Immature natural killer cell (primary cell): Measurements from ENCODE around the gene DNPEP. TPM values are rescaled to one million over a fixed set of nuclear protein-coding genes. Genes with fewer than 3 reads are reported as not detected.

Experiments used
- DNase-seq, 3 donors: peaks; one replicate each; pipeline ENCODE4 v3.0.0; 2022; ENCODE audit warnings: mixed read lengths in 1 of 3
- H3K27ac Mint-ChIP-seq, 6 donors: one replicate each; pipeline ENCODE4 v1.8.0; 2020; ENCODE audit warnings: mixed read lengths in 6 of 6, mild to moderate bottlenecking in 5 of 6, inconsistent platforms in 4 of 6, moderate library complexity in 3 of 6
- H3K27me3 Mint-ChIP-seq, 3 donors: one replicate each; pipeline ENCODE4 v1.8.0; 2020 to 2021; ENCODE audit warnings: low read depth in 3 of 3, mild to moderate bottlenecking in 3 of 3, mixed read lengths in 3 of 3, moderate library complexity in 3 of 3, inconsistent platforms in 1 of 3
- H3K36me3 Mint-ChIP-seq, 3 donors: one replicate each; pipeline ENCODE4 v1.8.0; 2020; ENCODE audit warnings: mixed read lengths in 3 of 3, inconsistent platforms in 2 of 3, mild to moderate bottlenecking in 2 of 3
- H3K4me1 Mint-ChIP-seq, 2 donors: one replicate each; pipeline ENCODE4 v1.8.0; 2020; ENCODE audit warnings: inconsistent platforms in 2 of 2, mild to moderate bottlenecking in 2 of 2, mixed read lengths in 2 of 2, moderate library complexity in 1 of 2
- H3K4me3 Mint-ChIP-seq, 5 donors: one replicate each; pipeline ENCODE4 v1.8.0; 2020; ENCODE audit warnings: mild to moderate bottlenecking in 5 of 5, mixed read lengths in 5 of 5, inconsistent platforms in 3 of 5, moderate library complexity in 3 of 5
- H3K9me3 Mint-ChIP-seq, 6 donors: one replicate each; pipeline ENCODE4 v1.8.0; 2020; ENCODE audit warnings: mild to moderate bottlenecking in 6 of 6, mixed read lengths in 6 of 6, inconsistent platforms in 4 of 6, moderate library complexity in 3 of 6
- polyA plus RNA-seq, 3 donors: library from polyadenylated mRNA; unstranded; fragments of 300-500 nt; fragmentation: Illumina TruSeq; gene quantifications; one replicate each; pipeline ENCODE4 v1.2.3, GENCODE V29; 2021

The DNPEP gene
- polyA plus RNA-seq, 3 donors from 2014 or later = 77.4 to 97.9 (median 78.9) TPM

GRCh38 chr2:219425238-219426067 is 37.7 kb upstream of the DNPEP start:
- H3K27me3 Mint-ChIP-seq = peaks cover 2 to 13% (median 10%) of the 10 kb centered on the region in 3 donors
- no peak for DNase-seq
- H3K27ac Mint-ChIP-seq = no peak overlapping the region
- H3K4me1 Mint-ChIP-seq = no peaks in the 10 kb centered on the region
- no peaks in the 10 kb centered on the region for H3K9me3 Mint-ChIP-seq
- H3K36me3 Mint-ChIP-seq = no peaks in the 10 kb centered on the region
- H3K4me3 Mint-ChIP-seq = no peak overlapping the region

- Mint-ChIP-seq H3K27ac (no peak overlapping the region), H3K4me1 (no peaks in the 10 kb centered on the region), H3K4me3 (no peak overlapping the region), H3K27me3 (peaks cover 5 to 13% (median 10%) of the 10 kb centered on the region in 3 donors), H3K9me3 (no peaks in the 10 kb centered on the region), H3K36me3 (no peaks in the 10 kb centered on the region)
- DNase-seq = no peak
These were observed 36.1 kb upstream of the DNPEP start for GRCh38 chr2:219423652-219424377.

DNA sequence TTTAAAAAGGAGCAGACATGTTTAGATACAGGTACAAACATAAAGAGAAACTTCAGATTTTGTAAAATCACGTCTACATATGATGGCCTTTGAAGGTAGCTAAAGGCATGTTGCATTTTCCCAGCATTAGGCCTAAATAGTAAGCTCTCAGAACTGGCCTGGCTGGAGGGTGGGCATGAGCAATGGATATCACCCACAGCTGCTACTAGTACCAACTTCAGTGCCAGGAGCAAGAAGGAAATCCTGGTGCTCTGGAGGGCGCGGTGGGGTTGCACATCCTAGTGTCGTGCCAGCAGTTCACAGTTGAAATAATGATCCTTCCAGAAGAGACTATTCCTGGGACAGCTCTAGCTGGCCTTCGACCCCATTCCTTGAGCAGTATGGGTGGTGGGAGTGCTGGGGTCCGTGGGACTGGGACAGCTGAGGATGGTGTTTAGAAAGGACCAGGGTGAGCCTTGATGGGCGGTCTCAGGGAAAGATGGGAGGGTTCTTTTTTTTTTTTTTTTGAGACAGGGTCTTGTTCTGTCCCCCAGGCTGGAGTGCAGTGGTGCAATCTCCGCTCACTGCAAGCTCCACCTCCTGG is 35.3 kb upstream of the DNPEP start:
- no peak for DNase-seq
- H3K4me1 Mint-ChIP-seq = no peaks in the 10 kb centered on the region
- no peaks in the 10 kb centered on the region for H3K36me3 Mint-ChIP-seq
- H3K27ac Mint-ChIP-seq = no peak overlapping the region
- no peaks in the 10 kb centered on the region for H3K9me3 Mint-ChIP-seq
- no peak overlapping the region for H3K4me3 Mint-ChIP-seq
- peaks cover 5 to 12% (median 10%) of the 10 kb centered on the region in 3 donors for H3K27me3 Mint-ChIP-seq

DNA sequence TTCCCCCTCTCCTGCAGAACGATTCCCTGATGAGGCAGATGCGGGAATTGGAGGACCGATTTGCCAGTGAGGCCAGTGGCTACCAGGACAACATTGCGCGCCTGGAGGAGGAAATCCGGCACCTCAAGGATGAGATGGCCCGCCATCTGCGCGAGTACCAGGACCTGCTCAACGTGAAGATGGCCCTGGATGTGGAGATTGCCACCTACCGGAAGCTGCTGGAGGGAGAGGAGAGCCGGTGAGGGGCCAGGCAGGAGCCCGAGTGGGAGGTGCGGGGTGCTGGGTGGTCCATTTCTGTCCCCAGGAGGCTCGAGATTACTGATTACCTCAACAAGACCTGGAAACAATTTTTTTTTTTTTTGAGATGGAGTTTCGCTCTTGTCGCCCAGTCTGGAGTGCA is 33.6 kb upstream of the DNPEP start:
- H3K4me1 Mint-ChIP-seq = no peaks in the 10 kb centered on the region
- H3K36me3 Mint-ChIP-seq = no peaks in the 10 kb centered on the region
- no peak for DNase-seq
- H3K4me3 Mint-ChIP-seq = no peak overlapping the region
- H3K27me3 Mint-ChIP-seq = peaks cover 3 to 9% (median 6%) of the 10 kb centered on the region in 3 donors
- H3K9me3 Mint-ChIP-seq = no peaks in the 10 kb centered on the region
- no peak overlapping the region for H3K27ac Mint-ChIP-seq

- no peak for DNase-seq
- Mint-ChIP-seq H3K9me3 (no peaks in the 10 kb centered on the region), H3K4me3 (no peak overlapping the region), H3K36me3 (no peaks in the 10 kb centered on the region), H3K27me3 (peaks cover 4 to 6% (median 5%) of the 10 kb centered on the region in 3 donors), H3K27ac (no peak overlapping the region), H3K4me1 (no peaks in the 10 kb centered on the region)
These were observed 33.0 kb upstream of the DNPEP start for GRCh38 chr2:219420687-219421086.

- H3K4me3 Mint-ChIP-seq = no peak overlapping the region
- no peak for DNase-seq
- H3K27ac Mint-ChIP-seq = peak overlapping the region in 1 of 6 donors; percentile 55
- no peaks in the 10 kb centered on the region for H3K9me3 Mint-ChIP-seq
- peaks cover 2 to 10% (median 6%) of the 10 kb centered on the region in 3 donors for H3K27me3 Mint-ChIP-seq
- no peaks in the 10 kb centered on the region for H3K36me3 Mint-ChIP-seq
- H3K4me1 Mint-ChIP-seq = no peaks in the 10 kb centered on the region
These were observed 31.9 kb upstream of the DNPEP start for GRCh38 chr2:219419331-219420197.

DNA sequence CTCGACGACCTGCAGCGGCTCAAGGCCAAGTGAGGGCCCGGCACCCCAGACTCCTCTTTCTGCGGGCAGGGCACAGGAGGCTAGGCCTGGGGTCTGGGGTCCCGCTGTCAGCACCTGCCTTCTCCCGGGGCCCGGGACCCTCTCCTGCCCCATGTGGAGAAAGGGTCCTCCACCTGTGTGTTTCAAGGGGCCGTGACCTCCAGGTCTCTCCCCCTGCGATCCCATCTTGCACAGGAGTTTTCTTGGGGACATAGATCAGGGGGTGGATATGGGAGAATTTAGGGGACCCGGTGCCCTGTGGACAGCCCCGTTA is 31.3 kb upstream of the DNPEP start:
- Mint-ChIP-seq H3K4me3 (no peak overlapping the region), H3K4me1 (no peaks in the 10 kb centered on the region), H3K27ac (no peak overlapping the region), H3K36me3 (no peaks in the 10 kb centered on the region), H3K27me3 (peaks cover 3 to 10% (median 7%) of the 10 kb centered on the region in 3 donors), H3K9me3 (no peaks in the 10 kb centered on the region)
- DNase-seq = no peak

DNA sequence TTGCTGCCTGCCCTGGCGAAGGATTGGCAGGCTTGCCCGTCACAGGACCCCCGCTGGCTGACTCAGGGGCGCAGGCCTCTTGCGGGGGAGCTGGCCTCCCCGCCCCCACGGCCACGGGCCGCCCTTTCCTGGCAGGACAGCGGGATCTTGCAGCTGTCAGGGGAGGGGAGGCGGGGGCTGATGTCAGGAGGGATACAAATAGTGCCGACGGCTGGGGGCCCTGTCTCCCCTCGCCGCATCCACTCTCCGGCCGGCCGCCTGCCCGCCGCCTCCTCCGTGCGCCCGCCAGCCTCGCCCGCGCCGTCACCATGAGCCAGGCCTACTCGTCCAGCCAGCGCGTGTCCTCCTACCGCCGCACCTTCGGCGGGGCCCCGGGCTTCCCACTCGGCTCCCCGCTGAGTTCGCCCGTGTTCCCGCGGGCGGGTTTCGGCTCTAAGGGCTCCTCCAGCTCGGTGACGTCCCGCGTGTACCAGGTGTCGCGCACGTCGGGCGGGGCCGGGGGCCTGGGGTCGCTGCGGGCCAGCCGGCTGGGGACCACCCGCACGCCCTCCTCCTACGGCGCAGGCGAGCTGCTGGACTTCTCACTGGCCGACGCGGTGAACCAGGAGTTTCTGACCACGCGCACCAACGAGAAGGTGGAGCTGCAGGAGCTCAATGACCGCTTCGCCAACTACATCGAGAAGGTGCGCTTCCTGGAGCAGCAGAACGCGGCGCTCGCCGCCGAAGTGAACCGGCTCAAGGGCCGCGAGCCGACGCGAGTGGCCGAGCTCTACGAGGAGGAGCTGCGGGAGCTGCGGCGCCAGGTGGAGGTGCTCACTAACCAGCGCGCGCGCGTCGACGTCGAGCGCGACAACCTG is 30.7 kb upstream of the DNPEP start, which contains the start of gene DES:
Gene DES, plus strand, starts transcription at position 223 of the 857 bp plus-strand sequence. Its CDS starts 86 bp downstream, at position 309.
- Mint-ChIP-seq H3K36me3 (no peaks in the 10 kb centered on the region), H3K27ac (no peak within 1 kb of the TSS), H3K4me1 (no peaks in the 10 kb centered on the region), H3K4me3 (no peak within 1 kb of the TSS), H3K27me3 (peaks cover 6 to 15% (median 12%) of the 10 kb centered on the region in 3 donors), H3K9me3 (no peaks in the 10 kb centered on the region)
- no peak for DNase-seq

DNA sequence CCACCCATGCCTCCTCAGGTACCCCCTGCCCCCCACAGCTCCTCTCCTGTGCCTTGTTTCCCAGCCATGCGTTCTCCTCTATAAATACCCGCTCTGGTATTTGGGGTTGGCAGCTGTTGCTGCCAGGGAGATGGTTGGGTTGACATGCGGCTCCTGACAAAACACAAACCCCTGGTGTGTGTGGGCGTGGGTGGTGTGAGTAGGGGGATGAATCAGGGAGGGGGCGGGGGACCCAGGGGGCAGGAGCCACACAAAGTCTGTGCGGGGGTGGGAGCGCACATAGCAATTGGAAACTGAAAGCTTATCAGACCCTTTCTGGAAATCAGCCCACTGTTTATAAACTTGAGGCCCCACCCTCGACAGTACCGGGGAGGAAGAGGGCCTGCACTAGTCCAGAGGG is 29.7 kb upstream of the DNPEP start:
- no peak for DNase-seq
- Mint-ChIP-seq H3K9me3 (peaks cover 0 to 3% (median 0%) of the 10 kb centered on the region in 6 donors), H3K36me3 (no peaks in the 10 kb centered on the region), H3K4me1 (no peaks in the 10 kb centered on the region), H3K27me3 (peaks cover 6 to 20% (median 18%) of the 10 kb centered on the region in 3 donors), H3K4me3 (no peak overlapping the region), H3K27ac (no peak overlapping the region)

GRCh38 chr2:219416938-219417337 is 29.2 kb upstream of the DNPEP start:
- no peaks in the 10 kb centered on the region for H3K36me3 Mint-ChIP-seq
- peaks cover 0 to 5% (median 0%) of the 10 kb centered on the region in 6 donors for H3K9me3 Mint-ChIP-seq
- no peak overlapping the region for H3K4me3 Mint-ChIP-seq
- H3K4me1 Mint-ChIP-seq = no peaks in the 10 kb centered on the region
- peaks cover 6 to 21% (median 18%) of the 10 kb centered on the region in 3 donors for H3K27me3 Mint-ChIP-seq
- no peak for DNase-seq
- H3K27ac Mint-ChIP-seq = no peak overlapping the region

DNA sequence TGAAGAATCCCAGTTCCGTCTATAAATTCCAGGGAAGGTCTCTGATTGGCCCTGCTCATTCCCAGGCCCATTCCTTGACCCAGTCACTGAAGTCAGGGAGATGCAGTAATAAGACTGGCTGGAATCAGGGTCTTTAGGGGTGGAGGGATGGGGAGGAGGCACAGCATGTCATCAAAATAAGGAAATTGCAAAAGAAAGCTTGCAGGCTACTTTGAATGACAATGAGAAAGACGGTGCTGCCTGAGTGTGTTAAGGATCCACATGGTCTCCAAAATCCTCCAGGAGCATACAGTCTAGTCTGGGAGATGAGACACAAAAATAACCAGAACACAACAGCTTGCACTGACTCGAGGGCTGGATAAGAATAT is 28.5 kb upstream of the DNPEP start:
- peaks cover 6 to 21% (median 18%) of the 10 kb centered on the region in 3 donors for H3K27me3 Mint-ChIP-seq

GRCh38 chr2:219415580-219416234 is 28.0 kb upstream of the DNPEP start:
- H3K9me3 Mint-ChIP-seq = peaks cover 0 to 5% (median 0%) of the 10 kb centered on the region in 6 donors
- no peak for DNase-seq
- no peak overlapping the region for H3K4me3 Mint-ChIP-seq
- peaks cover 6 to 18% (median 18%) of the 10 kb centered on the region in 3 donors for H3K27me3 Mint-ChIP-seq
- no peaks in the 10 kb centered on the region for H3K4me1 Mint-ChIP-seq
- H3K36me3 Mint-ChIP-seq = no peaks in the 10 kb centered on the region
- H3K27ac Mint-ChIP-seq = no peak overlapping the region

More for the DNA sequence above, 28.5 kb upstream of the DNPEP start:
- no peaks in the 10 kb centered on the region for H3K4me1 Mint-ChIP-seq
- H3K9me3 Mint-ChIP-seq = peaks cover 0 to 5% (median 0%) of the 10 kb centered on the region in 6 donors
- DNase-seq = no peak
- H3K36me3 Mint-ChIP-seq = no peaks in the 10 kb centered on the region
- H3K4me3 Mint-ChIP-seq = no peak overlapping the region
- H3K27ac Mint-ChIP-seq = no peak overlapping the region
